ENCODE measurements around the gene GABRA4.

GABRA4 gene

DNA sequence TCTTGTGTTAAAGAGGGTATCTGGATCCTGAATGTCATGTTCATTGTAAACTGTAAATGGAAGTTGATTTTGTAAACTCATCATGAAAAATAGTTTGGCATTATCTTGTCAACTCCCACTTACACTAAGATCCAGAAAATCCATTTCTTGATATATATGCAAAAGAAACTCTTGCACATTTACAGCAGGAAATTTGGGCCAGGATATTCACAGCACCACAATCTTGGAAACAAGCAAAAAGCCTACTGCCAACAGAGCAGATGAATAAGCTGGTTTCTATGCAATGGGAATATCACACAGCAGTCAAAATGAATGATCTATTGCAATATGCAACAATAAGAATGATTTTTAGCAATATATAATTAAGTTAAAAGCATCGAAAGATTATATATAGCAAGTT lies 8.6 kb downstream of the GABRA4 start:
- no peak for DNase-seq (ENCODE audit: low read depth, low spot score)
- H3K4me3 ChIP-seq (ENCODE audit: low read length), result no peak overlapping the region

DNA sequence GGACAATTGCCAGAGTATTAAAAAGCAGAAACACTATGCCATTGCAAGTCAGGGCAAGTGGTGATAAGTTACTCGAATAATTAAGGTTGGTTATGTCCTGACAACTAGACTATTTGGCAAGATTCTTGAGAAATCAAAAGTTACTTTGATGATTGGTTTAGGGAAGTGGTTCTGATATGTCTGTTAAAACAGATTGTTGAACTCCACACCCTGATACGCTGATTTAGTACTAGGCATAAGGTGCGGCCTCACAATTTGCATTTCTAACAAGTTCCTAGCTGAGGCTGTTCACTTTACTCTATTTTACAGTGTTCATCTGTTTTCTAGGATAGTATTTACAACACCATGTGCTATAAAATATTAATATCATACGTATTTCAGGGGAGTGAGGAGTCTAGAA lies 12.5 kb downstream of the GABRA4 start:
- H3K4me3 ChIP-seq (ENCODE audit: low read length), result no peak overlapping the region
- no peak for DNase-seq (ENCODE audit: low read depth, low spot score)

DNA sequence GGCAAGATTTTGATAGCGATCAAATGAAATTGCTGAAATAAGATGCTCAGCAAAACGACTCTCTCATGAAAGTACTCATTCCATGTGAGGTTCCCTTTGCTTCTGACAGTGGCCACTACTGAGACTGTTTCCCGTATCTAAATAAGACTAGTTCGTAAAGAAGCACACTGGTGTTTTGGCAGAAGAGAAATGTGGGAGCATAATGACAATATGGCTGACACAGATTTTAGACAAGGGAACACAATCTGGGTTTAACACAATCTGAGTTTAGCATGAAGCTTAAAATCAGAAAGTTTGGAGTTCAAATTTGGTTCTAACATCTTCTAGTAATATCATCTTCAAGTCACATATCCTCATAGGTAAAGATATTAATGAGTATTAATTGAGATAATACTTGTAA lies 13.7 kb downstream of the GABRA4 start:
- no peak overlapping the region for H3K4me3 ChIP-seq (ENCODE audit: low read length)
- DNase-seq (ENCODE audit: low read depth, low spot score), result no peak

DNA sequence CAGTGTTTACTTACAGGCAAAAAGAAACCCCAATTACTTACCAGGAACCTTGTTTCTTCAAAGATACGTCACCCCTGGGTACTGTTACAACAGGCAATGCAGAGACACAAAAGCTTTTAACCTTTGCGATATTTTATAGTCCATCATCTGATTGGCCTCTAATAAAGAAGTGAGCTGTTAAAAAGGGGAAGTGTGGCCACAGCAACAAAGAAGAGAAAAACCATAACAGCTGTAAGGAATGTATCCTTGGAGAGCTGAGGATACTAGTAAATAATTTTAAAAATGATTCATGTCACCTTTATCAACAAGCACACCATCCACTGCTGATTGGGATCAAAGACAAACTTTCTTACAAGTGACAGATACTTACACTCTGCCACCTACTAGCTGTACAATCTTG lies 14.1 kb downstream of the GABRA4 start:
- no peak for DNase-seq (ENCODE audit: low read depth, low spot score)
- H3K4me3 ChIP-seq (ENCODE audit: low read length), result no peak overlapping the region

DNA sequence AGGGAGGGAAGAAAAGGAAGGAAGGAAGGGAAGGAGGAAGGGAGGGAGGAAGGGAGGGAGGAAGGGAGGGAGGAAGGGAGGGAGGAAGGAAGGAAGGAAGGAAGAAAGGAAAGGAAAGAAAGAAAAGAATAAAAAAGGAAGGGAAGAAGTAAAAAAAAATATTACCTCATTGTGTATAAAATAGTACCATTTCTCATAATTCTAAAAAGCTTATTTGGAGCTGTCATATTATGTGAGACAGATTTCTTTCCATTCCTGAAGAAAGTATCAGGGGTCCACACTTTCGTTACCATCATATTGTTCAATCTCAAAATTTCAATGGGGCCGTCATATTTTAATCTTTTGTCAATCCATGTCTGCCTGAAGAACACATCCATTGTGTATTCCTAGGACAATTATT lies 16.1 kb downstream of the GABRA4 start:
- DNase-seq (ENCODE audit: low read depth, low spot score), result no peak
- no peak overlapping the region for H3K4me3 ChIP-seq (ENCODE audit: low read length)

DNA sequence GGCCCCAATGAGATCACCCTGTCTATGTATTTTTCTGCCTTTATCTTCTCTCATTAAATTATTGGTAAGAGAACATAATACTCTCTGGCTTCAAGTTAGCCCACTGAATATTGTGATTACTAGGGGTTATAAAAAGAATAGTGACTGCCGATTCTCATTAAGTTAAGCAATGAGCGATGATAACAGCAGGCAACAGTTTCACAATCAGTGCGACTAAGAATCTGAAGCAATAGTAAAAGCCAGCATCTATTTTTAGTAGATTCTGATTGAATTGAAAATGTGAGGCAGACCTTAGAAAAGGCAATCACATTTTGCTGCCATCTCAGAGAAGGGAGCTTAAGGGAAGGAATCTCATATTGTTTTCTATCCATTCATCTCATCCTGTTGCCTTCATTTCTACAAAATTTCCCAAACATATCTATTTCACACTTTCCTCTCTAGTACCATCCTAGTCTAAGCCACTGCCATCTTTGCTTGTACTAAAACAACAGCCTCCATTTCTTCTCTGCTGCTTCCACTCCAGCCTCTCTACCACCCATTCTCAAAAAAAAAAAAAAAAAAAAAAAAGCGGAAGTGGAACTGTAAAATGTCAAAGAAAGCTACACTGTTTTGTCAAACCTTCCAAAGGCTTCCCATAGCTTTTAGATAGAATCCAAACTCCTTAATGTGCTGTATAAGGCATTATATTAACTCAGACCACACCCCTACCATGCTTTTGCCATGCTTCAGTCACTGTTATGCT lies 17.4 kb downstream of the GABRA4 start:
- DNase-seq (ENCODE audit: low read depth, low spot score), result no peak
- no peak overlapping the region for H3K4me3 ChIP-seq (ENCODE audit: low read length)

DNA sequence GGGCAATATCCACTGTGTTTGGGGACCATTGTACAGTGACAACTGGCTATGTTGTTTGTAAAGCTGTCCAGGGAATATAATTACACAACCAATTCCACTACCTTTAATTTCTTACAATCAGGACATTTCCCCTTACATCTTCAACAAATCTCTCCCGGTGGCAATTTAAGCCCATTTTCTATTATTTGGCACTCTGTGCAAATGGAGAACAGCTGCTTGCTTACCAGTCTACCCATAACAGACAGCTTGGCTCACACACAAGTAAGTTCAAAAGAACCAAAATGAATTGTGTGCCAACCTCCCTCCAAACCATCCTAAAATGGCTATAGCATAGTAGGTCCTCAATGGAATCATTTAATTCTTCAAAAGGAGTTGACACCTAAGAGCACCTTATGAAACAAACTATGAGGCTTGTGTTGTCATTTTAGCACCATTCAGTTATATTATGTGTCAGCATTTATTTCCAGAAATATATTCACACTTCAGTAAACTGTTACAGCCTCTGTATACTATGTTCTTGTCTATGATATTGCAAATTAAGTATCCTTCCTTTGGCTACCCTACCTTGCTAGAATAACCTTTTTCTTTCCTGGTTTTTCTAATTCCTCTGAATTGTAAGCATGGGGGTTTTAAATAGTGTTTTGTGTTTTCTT lies 18.4 kb downstream of the GABRA4 start:
- no peak for DNase-seq (ENCODE audit: low read depth, low spot score)

DNA sequence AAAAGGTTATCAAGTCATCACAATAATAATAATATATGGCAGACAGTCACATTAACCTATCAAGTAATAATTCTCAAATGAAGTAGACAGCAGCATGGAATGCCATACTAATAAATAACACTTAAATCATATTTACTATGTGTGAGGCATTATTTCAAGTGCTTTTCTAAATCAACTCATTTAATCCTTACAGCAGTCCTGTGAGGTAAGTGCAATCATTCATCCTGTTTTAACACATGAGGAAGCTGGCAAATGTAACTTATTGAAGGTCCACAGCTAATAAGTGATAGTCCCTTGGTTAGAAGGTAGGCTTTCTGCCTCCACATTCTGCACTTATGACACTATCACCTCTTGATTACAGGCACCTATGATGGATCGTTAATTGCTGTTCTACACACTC lies 24.5 kb downstream of the GABRA4 start:
- DNase-seq (ENCODE audit: low read depth, low spot score), result no peak
- H3K4me3 ChIP-seq (ENCODE audit: low read length), result no peak overlapping the region

More for the DNA sequence above, 18.4 kb downstream of the GABRA4 start:
- no peak overlapping the region for H3K4me3 ChIP-seq (ENCODE audit: low read length)

DNA sequence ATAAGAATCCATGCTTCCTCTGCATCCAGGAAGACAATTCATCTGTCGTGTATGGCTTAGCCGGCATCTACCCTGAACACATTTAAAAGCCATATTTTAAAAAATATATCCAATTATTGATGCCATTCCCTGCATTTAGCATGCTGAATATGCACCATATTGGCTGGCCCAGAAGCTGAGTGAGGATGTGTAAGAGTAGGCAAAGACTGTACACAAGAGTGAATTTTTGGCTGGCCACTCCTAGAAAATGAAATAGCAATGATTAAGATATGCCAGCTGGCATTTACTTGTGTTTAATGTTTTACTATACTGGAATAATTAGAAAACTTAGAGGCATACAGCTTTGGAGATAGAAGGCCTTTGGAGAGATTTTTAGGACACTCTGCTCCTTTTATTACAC lies 25.8 kb downstream of the GABRA4 start:
- no peak overlapping the region for H3K4me3 ChIP-seq (ENCODE audit: low read length)

DNA sequence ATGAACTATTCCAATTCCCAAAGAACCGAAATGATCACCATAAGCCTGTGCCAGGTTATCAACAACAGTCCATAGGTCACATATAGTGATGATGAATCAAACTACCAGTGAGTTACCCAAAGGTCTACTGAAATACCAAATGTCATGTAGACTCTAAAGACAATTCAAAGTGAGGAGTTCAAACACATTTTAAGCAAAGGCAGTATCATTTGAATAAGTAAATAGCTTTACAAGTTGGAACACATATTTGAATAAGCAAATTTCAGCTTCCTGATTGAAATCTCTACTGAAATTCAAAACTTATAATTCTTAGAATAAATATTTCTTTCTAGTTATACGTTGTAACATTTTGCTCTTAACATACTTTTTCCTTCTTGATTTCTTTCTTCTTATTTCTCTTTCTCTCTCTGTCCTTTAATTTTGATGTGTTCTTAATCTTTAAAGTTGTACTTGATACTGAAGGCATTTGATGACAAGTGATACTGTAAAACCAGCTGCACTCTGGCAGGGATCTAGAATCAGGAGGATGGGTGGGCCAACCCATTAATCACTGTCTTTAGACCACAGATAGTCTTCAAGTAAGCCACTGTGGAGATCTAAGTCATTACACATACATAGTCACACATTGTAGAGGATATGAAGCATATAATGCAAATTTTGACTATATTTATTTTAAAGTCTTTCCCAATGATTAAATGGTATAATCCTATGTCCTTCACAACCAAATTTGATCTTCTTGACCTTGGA lies 34.5 kb downstream of the GABRA4 start:
- DNase-seq (ENCODE audit: low read depth, low spot score), result no peak
- H3K4me3 ChIP-seq (ENCODE audit: low read length), result no peak overlapping the region

More for the DNA sequence above, 25.8 kb downstream of the GABRA4 start:
- DNase-seq (ENCODE audit: low read depth, low spot score), result no peak

DNA sequence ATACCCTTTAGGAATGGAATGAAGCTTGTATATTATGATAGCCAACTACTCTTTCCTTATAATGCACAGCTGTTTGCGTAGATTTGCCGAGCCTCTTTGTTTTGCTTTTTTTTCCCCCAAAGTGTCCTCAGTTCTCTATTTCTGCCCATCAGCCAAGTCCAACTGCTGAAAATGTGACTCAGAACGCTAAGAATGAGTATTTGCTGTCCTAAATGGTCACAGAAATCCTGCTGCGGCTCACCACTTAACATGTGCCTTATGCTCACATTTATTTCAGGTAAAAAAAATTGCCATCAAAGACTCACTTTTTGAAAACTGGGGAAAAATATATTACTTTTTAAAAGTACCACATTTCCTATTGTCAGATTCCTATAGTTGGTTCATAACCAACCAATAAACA lies 36.9 kb downstream of the GABRA4 start:
- H3K4me3 ChIP-seq (ENCODE audit: low read length), result no peak overlapping the region

DNA sequence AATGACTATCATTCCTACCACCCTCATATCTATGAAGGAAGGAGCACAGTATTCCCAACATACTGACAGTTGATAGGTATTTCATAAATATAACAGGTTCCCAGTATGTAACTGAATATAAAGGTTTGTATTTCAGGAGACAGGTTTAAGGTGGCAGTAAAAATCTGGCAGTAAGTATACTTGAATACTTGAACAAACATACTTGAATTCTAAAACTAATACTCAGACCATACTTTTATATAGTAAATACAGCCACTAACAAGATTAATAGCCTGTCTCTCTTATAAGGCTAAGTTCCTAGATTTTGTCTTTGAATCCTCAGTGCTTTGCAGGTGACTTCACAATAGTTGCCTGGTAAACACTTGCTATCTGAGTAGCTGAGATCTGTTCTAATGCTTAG lies 37.8 kb downstream of the GABRA4 start:
- no peak for DNase-seq (ENCODE audit: low read depth, low spot score)
- no peak overlapping the region for H3K4me3 ChIP-seq (ENCODE audit: low read length)

More for the DNA sequence above, 36.9 kb downstream of the GABRA4 start:
- no peak for DNase-seq (ENCODE audit: low read depth, low spot score)

DNA sequence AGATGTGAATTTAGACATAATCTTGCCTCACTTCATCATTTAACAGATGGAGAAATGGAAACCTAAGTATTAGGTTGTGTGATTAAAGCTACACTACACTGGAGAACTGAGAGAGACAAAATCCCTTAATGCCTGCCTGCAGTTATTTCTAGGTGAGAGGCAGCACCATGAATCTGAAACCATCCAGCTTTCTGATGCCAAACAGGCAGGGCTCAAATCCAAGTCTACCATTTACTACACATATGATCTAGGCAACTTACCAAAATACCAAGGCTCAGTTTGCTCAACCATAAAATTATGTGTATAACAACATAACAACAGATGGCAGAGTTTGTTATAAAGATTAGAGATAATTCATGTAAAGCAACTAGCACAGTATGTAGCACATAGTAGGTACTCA lies 38.7 kb downstream of the GABRA4 start:
- DNase-seq (ENCODE audit: low read depth, low spot score), result no peak
- no peak overlapping the region for H3K4me3 ChIP-seq (ENCODE audit: low read length)

DNA sequence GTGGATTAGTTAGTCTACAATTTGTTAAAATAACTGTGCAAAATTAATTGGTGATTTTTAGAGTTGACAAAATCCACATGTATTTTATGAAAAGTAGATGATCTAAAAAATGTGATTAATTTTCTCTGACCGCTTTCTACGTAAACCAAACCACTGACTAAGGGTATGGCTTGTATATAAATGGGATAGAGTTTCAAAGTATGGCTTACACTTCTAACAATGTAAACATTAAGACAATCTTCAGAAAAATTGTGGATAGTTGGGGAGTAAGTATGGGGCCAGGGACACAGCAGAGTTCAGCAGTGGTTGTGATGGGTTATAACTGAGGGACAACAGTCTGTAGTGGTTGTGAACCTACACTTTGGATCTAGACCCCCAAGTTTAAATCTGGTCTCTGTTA lies 39.8 kb downstream of the GABRA4 start:
- DNase-seq (ENCODE audit: low read depth, low spot score), result no peak
- H3K4me3 ChIP-seq (ENCODE audit: low read length), result no peak overlapping the region

DNA sequence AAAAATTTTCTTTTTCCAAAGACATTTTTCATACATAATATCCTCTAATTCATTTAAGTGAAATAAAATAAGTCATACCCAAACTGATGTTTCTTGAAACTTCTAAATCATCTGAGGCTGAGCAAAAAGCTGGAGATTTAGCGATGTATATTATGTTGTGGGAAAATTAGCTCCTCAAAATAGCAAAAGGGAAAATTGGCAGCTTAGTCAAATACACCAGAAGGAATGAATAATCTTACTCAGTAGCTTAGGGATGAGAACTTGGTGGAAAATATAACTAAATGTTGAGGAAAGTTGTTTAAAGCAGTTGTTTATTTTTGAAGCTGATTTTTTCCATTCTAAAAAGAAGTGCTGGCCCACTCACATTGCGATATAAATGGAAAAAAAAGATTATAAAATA lies 40.9 kb downstream of the GABRA4 start:
- no peak overlapping the region for H3K4me3 ChIP-seq (ENCODE audit: low read length)
- DNase-seq (ENCODE audit: low read depth, low spot score), result no peak

DNA sequence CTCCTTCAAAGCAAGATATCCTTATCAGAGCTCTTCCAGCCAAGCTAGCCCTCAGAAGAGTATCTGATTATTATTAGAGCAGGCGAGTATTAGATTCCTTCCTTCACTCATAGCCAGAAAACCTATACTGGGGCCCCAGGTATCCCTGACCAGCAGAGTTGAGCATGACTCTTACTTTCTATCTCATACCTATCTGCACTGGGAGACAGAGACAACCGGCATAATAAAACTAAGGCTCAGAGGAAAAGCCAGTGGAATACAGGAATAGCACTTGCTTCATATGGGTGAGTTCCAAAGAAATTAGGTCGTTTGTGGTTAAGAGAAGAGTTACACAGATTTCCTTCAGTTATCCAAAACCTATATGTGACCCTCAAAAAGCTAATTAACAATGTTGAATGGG lies 42.6 kb downstream of the GABRA4 start:
- H3K4me3 ChIP-seq (ENCODE audit: low read length), result no peak overlapping the region
- no peak for DNase-seq (ENCODE audit: low read depth, low spot score)

DNA sequence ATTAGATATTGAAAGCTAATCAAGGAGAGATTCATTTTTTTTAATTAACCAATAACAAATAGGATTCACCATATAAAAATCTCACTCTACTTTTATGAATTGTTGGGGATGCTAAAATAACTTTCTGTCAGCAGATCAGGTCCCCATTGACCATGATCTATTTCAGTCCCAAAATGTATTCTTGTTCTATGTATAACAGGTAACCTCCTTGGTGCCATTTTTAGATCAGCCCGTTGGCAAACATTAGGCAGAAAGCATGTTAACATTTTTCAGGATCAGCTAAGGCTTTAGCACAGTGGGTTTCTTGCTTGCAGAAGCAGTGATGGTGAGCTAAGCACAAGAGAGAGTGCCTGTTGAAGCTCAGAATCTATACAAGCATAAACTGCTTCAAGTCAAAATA lies 43.6 kb downstream of the GABRA4 start:
- no peak for DNase-seq (ENCODE audit: low read depth, low spot score)
- H3K4me3 ChIP-seq (ENCODE audit: low read length), result no peak overlapping the region

DNA sequence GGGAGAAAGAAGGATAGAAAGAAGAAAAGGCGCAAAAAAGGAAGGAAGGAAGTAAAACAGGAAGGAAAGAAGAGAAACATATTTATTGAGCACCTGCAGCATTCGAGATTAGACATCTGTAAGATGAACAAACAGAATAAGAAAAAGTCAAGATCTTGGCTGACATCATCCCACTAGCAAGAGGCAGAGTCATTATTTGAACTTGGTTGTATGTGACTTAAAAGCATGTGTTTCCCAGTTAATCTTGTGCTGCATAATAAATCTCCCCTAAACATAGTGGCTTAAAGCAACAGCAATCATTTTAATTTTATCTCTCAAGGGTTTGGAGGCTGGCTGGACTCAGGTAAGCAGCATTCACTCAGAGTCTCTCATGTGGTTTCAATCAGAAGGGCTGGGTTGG lies 45.8 kb downstream of the GABRA4 start:
- no peak for DNase-seq (ENCODE audit: low read depth, low spot score)
- H3K4me3 ChIP-seq (ENCODE audit: low read length), result no peak overlapping the region

DNA sequence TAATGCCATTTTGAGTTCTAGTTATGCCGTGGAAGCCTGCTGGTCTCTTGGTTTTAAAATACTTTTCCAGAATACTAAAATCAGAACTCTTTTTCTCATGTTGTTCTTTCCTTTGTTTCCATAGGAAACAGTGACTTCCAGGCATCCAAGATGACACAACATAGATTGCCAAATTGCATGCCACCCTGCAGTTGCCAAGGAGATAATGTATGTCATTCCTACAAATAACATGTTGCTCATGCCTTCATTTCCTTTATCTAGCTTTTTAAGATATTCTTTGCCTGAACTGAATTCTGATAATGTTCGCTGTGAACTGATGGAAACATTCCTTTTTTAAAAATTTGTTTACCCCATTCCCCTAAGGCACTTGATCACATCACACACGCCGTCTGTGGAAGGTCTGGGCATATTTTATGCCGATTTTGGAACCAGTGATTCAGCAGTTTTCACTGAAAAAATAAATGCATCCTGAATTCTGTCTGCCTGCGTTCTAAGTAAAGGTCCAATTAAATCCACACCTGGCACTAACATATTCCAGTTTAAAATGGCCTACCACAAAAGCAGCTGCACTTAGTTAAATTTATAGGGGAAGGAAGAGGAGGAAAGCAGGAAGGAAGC lies 46.4 kb downstream of the GABRA4 start:
- no peak for DNase-seq (ENCODE audit: low read depth, low spot score)
- H3K4me3 ChIP-seq (ENCODE audit: low read length), result no peak overlapping the region

DNA sequence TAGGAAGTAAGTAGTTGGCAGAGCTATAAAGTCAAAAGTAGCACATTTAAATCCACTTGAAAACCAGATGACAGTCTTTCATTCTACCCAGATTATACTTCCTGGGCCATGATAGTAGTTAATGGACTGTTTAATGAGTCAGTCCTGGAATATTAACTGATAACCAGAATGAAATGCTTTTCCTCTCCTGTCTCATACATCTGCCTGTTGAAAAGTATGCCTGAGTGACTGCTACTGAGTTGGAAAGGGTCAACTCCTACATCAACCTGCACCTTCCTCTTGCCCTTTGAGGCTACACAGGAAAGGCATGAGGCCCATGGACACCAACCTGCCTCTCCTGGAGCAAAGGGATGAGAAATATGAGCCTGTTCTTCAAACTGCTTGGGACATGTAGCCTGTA lies 48.3 kb downstream of the GABRA4 start:
- DNase-seq (ENCODE audit: low read depth, low spot score), result no peak
- H3K4me3 ChIP-seq (ENCODE audit: low read length), result no peak overlapping the region
